Stimulated activated CD4-positive, alpha-beta T cell treated with anti-CD3 and anti-CD28 coated beads, Interleukin-4, amount 100 ng/mL, for 1 hour (primary cell): Measurements from ENCODE around the gene BEGAIN.

ENCODE experiments used
- DNase-seq: peaks from one replicate; pipeline ENCODE4 v3.0.0-alpha.2; 2020

BEGAIN gene

DNA sequence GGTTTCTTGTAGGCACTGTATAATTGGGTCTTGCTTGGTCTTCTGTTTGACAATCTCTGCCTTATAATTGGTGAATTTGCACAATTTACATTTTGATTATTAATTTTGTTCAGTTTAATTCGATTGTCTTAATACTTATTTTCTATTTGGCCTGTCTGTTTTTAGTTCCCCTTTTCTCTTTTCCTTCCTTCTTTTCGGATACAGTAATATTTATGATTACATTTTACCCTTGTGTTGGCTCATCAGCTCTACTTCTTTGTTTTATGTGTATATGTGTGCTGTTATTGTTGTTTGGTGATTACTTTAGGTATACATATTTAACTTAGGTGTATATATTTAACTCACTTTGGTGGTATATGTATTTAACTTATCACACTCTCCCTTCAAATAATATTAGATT lies 12.8 kb upstream of the BEGAIN start:
- DNase-seq, result no peak

DNA sequence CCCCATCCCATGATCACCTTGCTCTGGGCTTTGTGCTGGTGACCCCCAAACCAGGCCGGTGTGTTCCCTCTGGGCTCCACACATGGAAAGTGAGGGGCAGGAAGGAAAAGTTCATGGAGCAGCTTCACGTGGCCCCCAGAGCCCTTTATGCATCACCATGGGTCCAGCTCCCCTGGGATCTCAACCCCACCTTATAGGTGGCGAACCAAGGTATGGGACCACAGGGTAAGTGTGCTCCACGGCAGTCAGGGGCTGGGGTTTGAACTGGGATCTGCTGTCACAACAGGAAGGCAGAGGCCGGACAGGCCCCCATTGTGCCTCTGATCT lies 7.4 kb upstream of the BEGAIN start:
- no peak for DNase-seq

DNA sequence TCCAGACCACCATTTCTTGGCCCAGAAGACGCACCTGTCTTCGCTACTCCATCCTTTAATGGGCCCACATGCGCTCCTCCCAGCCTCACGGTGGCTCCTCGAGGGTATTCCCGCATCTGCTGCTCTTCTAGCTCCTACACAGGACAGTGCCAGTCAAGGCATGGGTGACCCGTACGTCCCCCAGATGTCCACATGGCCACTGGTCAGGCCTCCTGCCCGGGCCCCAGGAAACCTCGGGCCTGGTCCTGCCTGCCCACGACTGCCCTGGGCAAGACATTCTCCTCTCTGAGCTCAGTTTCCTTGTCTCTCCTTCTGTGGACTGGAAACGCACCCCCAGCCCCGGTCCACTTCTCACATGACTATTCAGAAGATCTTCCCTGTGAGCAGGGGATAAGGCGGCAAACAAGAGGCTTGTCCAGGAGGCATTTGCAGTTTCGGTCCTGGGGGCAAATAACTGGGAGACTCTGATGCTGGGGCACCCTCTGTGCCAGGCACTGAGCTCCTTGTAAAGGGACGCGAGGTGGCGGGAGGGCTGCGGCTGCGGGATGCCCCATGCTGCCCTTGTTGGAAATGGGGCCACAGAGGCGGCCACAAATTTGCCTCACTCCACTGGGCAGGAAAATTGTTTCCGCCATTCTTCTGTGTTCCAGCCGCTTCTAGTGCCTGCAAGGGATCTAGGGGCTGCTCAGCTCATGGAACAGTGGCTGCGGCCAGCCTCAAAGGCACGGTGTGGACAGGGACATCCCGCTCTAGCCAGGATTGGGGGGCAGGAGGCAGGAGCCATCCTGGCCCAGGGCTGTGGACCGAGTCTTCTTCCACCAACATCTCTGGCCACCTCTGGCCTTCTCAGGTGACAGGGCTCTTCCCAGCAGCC lies 6.8 kb upstream of the BEGAIN start:
- DNase-seq, result no peak

DNA sequence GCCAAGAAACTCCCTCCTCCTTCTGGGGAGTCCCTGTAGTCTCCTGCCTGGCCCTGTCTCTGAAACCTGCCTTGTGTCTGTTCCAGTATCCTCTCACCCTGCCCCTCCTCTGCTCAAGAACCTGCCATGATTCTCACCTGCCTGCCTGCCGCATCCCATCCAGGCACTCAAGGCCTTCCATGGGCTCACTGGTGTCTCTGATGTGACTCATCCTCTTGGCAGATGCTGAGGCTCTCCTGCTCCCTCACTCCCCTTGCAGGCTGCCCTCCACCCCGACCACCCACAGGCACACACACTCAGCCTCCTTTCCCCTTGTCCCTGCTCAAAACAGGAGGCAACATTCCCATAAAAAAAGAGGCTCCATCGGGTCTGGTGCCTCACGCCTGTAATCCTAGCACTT lies 5.8 kb upstream of the BEGAIN start:
- no peak for DNase-seq

DNA sequence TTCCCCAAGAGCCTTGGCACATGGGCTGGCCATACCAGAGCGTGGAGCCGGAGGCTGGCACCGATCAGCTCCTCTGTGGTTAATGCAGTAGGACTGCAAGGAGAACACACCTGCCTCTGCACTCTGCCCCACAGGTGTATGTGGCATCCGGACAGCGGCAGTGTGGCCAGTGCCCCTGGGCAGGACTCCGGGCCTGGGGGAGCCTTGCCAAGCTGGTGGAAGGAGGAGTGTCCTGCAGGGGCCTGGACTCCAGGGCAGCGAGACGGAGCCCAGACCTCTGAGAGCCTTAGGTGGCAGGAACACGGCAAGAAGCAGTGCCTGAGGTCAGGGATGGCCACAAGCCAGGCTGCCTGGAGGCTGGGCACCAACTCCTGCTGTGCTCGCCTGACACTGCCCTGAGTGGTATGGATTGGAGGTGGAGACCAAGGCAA lies 5.3 kb upstream of the BEGAIN start:
- DNase-seq, result no peak

DNA sequence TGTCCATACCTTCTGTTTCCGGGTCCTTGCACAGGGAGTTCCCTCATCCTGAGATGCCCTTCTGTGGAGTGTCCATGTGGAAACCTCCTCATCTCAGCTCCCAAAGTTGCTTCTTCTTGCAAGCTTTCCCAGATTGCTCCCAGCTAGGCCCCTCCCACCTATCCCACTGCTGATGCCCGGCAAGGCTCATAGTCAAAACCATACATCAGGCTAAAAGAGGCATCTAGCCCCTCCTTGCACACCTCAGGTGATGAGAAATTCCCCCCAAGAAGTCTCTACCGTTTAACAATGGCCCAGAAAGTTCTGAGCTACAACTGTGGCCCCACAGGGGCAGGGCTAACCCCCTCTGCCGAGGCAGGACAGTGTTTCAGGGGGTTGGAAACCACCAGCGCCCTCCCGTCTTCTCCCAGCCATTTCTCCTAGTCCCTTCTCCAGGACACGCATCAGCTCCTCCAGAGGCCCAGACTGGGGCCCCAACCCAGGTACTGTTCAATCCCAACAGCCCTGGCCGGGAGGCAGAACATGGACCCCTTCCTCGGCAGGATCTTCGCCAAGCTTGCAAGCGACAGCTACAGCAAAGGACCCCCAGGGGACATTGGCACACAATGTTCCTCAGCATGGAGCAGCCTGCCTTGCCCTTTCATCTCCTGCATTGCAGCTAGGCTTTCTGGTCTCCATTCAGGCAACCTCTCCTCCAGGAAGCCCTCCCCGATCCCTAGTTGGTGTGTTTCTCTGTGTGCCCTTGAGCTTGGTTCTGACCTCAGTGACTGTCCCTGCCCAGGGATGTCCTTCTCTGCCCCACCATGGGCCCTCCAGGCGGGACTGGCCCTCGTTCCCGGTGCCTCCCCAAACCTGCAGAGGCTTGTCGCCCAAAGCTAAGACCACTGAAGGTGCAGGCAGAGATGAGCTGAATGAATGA lies 4.5 kb upstream of the BEGAIN start:
- no peak for DNase-seq

DNA sequence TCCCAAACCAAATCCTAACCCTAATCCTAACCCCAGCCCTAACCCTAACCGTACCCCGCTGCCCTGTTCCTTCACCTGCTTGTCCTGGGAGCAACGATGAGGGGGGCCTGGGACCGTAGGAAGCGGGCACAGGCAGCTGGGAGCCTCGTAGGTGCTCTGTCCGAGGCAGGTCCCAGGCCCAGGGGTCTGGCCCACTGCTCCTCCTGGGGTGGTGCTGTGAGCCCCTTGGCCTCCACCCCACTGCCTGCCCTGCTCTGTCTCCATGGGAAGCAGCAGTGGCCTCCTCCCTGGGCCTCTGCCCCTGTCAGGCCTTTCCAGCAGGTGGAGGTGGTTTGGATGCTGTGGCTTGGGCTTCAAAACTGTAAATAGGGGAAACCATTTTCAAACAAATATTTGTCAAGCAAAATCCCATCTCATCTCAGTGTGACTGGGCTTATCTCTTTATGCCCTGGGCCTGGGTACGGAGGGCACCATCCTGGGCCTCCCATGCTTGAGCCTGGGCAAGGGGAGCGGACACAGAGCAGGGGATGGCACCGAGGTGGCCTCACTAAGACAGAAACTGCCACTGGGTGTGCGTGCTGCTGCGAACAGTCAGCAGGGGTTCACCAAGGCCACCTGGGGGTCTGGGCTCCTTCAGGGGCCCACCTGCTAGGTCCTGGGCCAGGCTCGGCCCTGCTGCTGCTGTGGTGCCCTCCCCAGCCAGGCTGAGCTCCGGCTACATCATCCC lies 3.7 kb upstream of the BEGAIN start:
- no peak for DNase-seq

DNA sequence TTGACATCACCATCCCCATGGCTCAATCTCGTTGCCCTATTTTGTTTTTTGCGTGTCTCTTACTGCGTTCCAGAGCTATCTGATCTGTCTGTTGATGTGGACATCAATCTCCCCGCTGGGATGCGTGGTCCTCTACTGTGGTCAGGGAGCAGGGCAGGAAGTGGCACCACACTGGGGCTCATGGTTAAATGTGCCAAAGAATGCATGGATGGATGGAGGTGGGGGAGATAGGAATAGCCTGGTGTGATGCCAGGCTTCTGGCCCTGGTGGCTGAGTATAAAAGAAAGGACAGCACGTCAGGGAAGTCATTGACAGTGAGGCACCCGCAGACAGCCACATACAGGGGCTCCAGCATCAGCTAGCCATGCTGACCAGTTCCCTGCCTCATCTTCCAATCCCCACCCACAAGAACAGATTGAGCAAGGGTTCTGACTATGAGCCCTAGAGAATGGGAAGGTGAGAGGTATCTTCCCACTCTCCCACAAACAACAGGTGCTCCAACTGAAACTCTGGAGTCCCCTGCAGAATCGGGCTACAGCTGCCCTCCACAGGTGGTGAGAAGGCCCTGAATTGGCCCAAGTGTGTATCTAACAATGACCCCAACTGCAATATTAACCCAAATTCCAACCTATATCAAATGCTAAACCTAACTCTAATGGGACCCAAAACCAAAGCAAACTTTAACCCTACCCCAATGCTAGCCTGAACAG lies 2.7 kb upstream of the BEGAIN start:
- no peak for DNase-seq

DNA sequence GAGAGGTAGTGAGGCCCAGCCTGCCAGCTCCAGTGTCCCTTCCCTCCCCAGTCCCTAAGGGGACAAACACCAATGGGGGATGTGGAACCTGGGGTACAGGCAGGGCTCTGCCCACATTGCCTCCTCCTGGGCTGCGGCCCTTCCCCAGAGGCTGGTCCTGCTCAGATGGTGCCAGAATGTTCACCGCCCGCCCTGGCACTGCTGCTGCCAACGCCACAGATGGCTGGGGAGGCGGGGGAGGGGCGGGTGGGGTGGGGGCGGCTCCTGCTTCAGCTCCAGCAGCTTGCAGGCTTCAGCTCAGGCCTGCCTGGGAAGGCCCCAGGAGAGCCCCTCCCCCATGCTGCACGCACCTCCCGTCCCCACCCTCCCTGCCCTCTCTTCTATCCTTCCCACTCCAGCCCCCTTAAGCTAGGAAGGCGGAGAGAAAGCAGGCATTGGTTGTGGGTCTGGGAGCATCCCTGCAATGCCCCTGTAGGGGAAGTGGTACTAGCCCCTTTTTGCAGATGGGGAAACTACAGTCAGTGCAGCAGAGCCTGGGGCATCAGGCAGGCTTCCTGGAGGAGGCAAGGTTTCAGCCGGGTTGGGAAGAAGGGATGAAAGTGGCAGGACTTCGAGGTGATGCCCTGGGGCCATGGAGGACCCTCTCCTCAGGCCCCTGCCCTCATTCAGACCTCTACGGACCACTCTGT lies 2.0 kb upstream of the BEGAIN start:
- no peak for DNase-seq

DNA sequence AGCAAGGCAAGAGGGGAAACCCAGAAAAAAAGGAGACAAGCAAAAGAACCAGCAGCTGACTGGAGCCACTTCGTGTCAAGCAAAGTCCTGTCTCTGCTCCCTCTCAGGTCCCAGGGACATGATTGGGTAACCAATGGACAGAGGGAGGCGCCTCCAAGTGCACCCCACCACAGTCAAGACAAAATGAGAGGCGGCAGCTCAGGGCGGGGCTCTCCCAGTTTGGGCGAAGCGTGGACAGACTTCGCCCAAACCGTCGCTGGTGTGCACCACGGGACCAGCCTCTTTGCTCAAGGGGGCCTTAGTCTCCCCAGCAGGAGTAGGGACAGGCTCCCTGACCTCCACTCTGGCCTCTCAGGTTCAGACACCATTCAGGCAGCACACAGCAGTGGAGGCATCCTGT lies 1.5 kb upstream of the BEGAIN start:
- DNase-seq, result no peak

DNA sequence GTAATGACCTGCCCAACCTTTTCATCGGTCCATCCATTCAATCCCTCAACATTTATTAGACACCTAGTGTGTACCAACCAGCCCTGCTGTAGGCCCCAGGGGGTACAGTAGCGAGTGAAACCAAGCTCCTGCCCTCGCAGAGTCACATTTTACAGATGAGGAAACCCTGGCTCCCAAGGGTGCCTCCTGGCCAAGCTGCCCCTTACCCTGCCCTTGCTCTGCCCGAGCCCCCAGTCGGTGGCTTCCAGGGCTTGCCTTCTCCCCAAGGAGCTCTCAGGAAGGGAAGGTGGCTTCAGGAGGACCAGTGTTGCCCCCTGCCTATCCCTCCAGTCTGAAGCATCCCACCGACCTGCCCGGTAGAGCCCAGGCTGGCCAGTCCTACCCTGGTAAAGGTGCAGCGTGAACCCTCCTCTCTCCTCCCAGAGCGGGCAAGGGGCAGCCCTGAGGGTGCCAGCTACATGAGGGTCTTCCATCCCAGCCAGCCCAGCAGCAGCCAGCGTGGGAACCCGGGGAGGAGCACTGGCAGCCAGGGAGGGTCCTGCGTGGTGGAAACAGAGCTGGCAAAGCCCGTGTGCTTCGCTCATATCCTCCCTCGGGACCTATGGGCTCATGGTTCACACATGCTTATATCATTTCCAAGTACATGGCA lies 670 bp upstream of the BEGAIN start:
- DNase-seq, result no peak

DNA sequence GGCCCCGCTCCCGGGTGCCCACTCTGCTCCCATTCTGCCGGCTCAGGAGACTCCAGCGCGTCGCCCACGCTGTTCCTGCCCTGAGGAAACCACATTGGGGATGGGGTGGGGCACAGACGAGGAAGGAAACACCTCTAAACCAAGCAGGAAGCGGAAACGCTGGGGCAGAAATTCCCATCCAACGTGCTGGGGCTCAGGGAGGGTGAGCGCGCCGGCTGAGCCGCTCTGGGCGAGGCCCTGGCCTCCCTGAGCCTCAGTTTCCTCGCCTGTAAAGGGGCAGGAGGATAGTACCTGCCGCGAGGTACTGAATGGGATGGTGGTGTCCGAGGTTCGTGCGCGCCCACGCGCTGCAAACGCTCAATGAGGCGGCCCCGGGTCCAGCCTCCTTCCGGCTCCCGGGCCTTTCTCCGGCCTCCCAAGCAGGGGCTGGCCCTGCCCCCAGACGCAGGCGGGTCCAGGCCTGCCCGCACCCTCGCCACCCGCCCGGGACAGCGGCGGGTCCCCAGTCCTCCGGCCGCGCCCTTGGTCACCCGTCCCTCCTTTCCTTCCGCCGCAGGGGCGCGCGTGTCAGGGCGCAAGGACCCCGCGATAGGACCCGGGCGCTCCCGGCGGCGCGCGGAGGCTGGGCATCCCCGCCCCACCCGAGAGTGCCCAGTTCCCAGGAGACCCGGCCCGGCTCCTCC lies 673 bp downstream of the BEGAIN start:
- DNase-seq, result peak; percentile 28

DNA sequence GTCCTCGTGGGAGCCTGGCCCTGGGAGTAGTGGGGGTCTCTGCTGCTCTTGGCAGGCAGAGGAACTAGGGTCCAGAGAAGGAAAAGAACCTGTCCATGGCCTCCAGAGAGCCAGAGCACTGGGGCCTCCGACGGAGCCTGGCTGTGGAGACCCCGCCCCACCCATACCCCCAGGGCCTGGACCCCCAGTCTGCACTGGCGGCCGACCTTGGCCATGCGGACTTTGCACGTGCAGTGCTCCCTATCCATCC lies 1.1 kb downstream of the BEGAIN start:
- DNase-seq, result no peak

DNA sequence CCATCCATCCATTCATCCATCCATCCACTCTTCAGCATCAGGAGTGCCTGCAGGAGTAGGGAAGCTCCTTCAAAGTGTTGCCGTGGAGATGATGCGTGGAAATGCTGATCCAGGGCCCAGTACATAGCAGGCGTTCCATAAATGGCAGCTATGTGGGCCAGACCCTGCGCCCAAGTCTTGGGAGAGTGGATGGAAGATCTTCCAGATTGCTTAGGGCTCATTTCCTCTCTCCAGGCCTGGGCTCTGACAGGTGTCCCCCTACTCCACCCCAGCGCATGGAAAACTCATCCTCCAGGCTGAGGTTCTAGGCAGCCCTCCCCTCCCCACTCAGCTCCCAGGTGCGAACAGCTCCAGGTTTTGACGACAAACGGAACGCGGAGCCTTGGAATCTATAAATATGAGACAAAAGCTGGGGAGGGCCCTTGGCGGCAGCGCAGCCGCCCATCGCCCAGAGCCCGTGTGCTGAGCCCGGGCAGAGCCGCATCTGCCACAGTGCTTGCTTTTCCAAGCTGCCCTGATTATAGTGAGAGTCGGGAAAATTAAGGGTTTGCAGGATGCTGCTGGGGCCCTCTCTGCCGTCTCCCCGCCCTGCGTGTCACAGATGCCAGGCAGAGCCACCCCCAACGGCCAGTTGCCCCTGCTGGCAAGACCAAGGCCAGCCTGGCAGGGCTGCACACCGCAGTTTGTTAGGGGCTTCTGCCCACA lies 1.6 kb downstream of the BEGAIN start:
- DNase-seq, result peak; percentile 0

DNA sequence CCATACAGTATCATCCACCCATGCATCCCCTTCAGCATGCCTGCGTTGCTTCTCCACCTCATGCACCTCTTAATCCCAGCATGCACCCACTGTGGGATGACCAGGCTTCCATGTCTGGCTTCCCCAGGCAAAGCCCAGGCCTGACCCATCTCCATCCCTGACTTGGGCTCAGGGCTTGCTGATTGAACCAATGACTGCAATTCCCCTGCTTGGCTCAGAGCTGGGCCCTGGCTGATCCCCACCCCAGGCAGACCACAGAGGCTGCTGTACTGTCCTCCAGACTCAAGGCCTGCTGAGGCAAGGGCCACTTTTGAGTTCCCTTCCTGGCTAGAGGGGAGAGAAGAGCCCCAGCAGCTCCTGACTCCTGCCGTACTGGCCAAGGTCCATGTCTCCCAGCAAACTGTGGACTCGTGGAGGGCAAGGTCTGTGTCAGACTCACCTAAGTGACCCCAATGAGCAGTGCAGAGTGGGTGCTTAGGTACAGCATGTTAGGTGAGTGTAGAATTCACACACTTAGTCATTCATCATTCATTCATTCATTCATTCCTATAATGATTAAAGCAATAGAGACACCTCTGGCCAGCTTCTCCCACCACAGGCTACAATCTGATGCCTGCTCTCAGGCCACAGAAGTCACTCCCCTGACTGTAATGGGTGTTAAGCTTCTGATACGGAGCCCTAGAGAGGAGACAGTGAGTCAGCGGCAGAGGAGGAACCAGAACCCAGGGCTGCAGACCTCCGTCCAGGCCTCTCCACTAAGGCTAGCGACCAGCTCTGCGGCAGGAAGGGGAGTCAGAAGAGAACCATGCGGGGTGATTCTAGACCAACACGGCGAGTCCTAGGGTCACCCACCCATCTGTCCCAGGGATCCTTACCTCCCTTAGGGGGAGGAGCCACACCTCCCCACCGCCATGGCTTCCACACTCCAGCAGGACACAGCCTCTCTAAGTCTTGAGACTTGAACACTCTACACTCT lies 2.9 kb downstream of the BEGAIN start:
- peak; percentile 0 for DNase-seq

DNA sequence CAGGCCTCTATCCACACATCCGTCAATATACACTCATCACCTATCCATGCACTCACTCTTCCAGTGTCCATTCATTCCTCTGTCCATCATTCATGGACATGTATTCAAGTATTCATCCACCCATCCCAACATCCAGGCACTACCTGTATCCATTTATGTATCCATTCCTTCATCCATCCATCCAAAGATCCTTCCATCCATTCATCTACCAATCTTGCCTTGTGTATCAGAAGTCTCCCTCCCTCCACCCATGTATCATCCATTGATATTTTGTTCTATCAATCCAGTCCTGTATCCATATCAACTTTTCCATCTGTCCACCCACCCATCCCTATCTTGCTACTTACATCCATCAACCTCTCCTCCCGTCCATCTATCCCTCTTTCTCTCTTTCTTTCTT lies 4.0 kb downstream of the BEGAIN start:
- no peak for DNase-seq

DNA sequence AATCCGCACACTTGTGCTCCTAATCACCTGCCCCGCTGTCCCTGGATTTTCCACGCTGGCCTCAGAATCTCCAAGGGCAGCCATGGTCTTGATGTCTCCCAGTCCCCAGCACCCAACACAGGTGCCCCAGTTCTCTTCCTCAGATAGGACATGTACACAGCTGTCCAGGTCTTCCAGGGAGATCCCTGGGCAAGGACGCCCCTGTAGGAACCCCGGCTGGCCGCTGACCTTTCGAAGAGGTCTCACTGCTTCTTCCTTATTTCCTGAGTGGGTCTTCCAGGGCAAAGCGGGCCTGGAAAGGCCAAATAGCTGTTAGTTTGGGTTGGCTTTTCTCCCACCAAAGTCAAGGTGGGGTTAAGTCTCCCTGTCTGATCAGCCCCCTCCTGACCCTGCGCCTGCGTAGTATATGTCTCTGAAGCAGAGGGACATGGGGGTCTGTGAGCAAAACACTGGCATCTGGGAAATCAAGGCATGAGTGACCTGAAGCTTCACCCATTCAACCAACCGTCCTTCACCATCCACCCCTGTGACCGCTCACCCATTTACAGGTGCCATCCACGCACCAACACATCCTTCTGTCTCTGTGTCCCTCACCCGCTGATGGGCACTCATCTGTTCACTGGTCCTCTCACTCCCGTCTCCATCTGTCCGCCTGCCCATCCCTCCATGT lies 4.6 kb downstream of the BEGAIN start:
- no peak for DNase-seq

DNA sequence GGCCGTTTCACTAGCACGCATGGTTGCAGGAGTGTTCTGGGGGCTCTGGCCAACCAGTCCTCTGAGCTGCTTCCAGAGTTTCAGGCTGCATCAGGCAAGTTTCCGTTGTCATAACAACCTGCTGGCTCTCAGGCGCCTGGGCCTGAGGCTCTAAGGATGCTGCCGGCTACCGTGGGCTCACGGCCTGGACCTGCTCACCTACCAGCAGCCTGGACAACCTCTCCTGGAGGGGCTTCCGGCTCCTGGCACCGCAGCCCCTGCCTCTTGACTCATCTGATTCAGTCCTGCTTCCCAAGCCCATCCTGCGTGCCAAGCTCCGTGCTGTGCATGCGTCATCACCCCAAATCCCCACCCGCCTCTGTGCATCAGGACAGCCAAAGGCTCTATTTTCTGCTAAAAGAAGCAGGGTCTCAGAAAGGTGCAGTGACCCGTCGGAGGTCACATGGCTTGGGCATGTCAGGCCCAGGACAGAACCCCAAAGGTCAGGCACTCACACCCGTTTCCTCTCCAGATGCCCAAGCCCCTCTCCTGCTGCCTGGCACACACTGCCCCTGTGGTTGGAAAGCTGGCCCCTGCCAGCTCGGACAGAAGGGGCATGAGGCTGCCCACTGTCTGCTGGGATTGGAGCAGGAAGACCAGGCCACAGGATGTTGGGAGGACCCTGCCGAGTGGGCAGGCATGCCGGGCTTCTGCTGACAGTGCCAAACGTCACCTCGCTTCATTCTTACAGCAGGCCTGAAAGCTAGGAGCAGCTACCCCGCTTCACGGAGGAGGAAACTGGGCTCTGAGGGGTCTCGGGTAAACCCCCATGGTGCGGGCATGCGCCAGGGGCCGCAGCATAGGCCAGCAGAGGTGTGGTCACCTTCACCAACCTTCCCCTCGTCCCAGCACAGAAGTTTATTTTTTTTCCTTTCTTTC lies 5.7 kb downstream of the BEGAIN start:
- DNase-seq, result peak; percentile 0
